Natural killer cell (primary cell): Measurements from ENCODE around the gene LRP1B. TPM values are rescaled to one million over a fixed set of nuclear protein-coding genes. Genes with fewer than 3 reads are reported as not detected.

ENCODE experiments used
- ATAC-seq, 3 donors: fragments of 150-1000 bp in 2 of 3; fragments of 200-7000 bp in 1 of 3; cut with Tn5 transposase; 1 replicate in 1 of 3; 2 replicates in 2 of 3; pipeline ENCODE4 v1.10.0; 2021; ENCODE audit warnings: mild to moderate bottlenecking in 2 of 3, moderate library complexity in 2 of 3
- DNase-seq, 2 donors: peaks; one replicate each; pipeline versions ENCODE4 v3.0.0 to v3.0.0-alpha.2; 2013 to 2021; ENCODE audit warnings: mixed read lengths in 1 of 2
- H3K27ac ChIP-seq: one replicate; pipeline ENCODE4 v1.5.1; 2013; ENCODE audit warnings: mild to moderate bottlenecking, low read length
- H3K27me3 ChIP-seq: one replicate; pipeline ENCODE4 v1.6.1; 2013; ENCODE audit warnings: low read length; ENCODE audit not compliant: control insufficient read depth, insufficient read depth
- H3K36me3 ChIP-seq: one replicate; pipeline ENCODE4 v1.6.1; 2013; ENCODE audit warnings: low read length; ENCODE audit not compliant: control insufficient read depth, insufficient read depth
- H3K4me1 ChIP-seq: one replicate; pipeline ENCODE4 v1.6.1; 2013; ENCODE audit warnings: low read length; ENCODE audit not compliant: control insufficient read depth, insufficient read depth
- H3K4me3 ChIP-seq: one replicate; pipeline ENCODE4 v1.5.1; 2013; ENCODE audit warnings: low read length
- H3K9me3 ChIP-seq: one replicate; pipeline ENCODE4 v1.6.1; 2013; ENCODE audit warnings: low read length; ENCODE audit not compliant: control insufficient read depth, insufficient read depth
- H3K27ac Mint-ChIP-seq, 2 donors: one replicate each; pipeline ENCODE4 v1.8.0; 2022; ENCODE audit warnings: mild to moderate bottlenecking in 2 of 2, mixed read lengths in 2 of 2, moderate library complexity in 1 of 2
- H3K27me3 Mint-ChIP-seq, 2 donors: one replicate each; pipeline ENCODE4 v1.8.0; 2022; ENCODE audit warnings: low read depth in 2 of 2, mixed read lengths in 2 of 2
- H3K36me3 Mint-ChIP-seq: one replicate; pipeline ENCODE4 v1.8.0; 2022; ENCODE audit warnings: mixed read lengths
- H3K4me1 Mint-ChIP-seq, 2 donors: one replicate each; pipeline ENCODE4 v1.8.0; 2022; ENCODE audit warnings: mixed read lengths in 2 of 2
- H3K4me3 Mint-ChIP-seq: one replicate; pipeline ENCODE4 v1.8.0; 2022; ENCODE audit warnings: mild to moderate bottlenecking, moderate library complexity, mixed read lengths
- H3K9me3 Mint-ChIP-seq, 2 donors: one replicate each; pipeline ENCODE4 v1.8.0; 2022; ENCODE audit warnings: mixed read lengths in 2 of 2
- WGBS: methylation state at CpG from one replicate; pipeline ENCODE4 v1.1.7; 2013; ENCODE audit warnings: missing lambda C conversion rate; ENCODE audit not compliant: insufficient coverage; 5-methylcytosine and 5-hydroxymethylcytosine counted together
- intact Hi-C: fragments of 100-400 bp; cut with micrococcal nuclease; formaldehyde crosslinking; loops from one replicate; pipeline ENCODE4 v1.14.2; 2022
- total RNA-seq, 4 donors: library from RNA; stranded (reverse); fragments of 120-200 nt in 1 of 4; gene quantifications; one replicate each; pipeline versions ENCODE4 v1.2.3 to v1.2.4, GENCODE V29; 2013 to 2022
- TF ChIP-seq, protein P1 (sequence below): fragments of 200-600 bp; IDR thresholded peaks from one replicate; pipeline ENCODE4 v1.8.0; 2022; ENCODE audit warnings: antibody characterized with exemption

The LRP1B gene
- total RNA-seq, 3 donors from 2014 or later (not counting 1 experiment from before 2014, with no cell fraction given) = 0.05 TPM; not detected in 2

DNA sequence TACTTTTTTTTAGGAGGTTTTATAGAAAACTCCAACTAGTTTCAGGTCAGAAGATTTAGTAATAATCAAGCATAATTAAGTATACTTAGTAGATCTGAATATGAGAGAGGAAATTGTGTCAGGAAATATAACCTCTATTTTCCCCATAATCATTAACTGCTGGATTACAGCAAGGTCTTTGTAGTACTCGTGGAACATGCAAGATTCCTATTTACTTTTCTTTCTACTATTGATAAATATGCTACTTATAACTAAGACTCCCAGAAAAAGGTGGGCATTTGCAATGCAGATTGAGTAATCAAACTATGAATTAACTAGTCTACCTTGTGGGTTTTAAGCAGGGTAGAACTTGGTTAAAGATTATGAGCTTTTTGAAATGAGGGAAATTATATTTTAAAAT, 570.1 kb downstream of the LRP1B start:
- H3K9me3 ChIP-seq = no peaks in the 10 kb centered on the region
- Mint-ChIP-seq H3K27ac (no peak overlapping the region), H3K36me3 (no peaks in the 10 kb centered on the region), H3K27me3 (no peaks in the 10 kb centered on the region), H3K9me3 (peaks cover 0 to 2% of the 10 kb centered on the region in 2 donors), H3K4me3 (no peak overlapping the region), H3K4me1 (no peaks in the 10 kb centered on the region)
- H3K27ac ChIP-seq = no peak overlapping the region
- ATAC-seq (no peak), DNase-seq (no peak)
- no peaks in the 10 kb centered on the region for H3K4me1 ChIP-seq
- WGBS = no CpG with 5 or more reads among the region's 1 CpG
- intact Hi-C loops = no loop called here
- no peaks in the 10 kb centered on the region for H3K27me3 ChIP-seq
- TF ChIP-seq, protein P1, sequence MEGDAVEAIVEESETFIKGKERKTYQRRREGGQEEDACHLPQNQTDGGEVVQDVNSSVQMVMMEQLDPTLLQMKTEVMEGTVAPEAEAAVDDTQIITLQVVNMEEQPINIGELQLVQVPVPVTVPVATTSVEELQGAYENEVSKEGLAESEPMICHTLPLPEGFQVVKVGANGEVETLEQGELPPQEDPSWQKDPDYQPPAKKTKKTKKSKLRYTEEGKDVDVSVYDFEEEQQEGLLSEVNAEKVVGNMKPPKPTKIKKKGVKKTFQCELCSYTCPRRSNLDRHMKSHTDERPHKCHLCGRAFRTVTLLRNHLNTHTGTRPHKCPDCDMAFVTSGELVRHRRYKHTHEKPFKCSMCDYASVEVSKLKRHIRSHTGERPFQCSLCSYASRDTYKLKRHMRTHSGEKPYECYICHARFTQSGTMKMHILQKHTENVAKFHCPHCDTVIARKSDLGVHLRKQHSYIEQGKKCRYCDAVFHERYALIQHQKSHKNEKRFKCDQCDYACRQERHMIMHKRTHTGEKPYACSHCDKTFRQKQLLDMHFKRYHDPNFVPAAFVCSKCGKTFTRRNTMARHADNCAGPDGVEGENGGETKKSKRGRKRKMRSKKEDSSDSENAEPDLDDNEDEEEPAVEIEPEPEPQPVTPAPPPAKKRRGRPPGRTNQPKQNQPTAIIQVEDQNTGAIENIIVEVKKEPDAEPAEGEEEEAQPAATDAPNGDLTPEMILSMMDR = no peak
- no peak overlapping the region for H3K4me3 ChIP-seq
- no peaks in the 10 kb centered on the region for H3K36me3 ChIP-seq

DNA sequence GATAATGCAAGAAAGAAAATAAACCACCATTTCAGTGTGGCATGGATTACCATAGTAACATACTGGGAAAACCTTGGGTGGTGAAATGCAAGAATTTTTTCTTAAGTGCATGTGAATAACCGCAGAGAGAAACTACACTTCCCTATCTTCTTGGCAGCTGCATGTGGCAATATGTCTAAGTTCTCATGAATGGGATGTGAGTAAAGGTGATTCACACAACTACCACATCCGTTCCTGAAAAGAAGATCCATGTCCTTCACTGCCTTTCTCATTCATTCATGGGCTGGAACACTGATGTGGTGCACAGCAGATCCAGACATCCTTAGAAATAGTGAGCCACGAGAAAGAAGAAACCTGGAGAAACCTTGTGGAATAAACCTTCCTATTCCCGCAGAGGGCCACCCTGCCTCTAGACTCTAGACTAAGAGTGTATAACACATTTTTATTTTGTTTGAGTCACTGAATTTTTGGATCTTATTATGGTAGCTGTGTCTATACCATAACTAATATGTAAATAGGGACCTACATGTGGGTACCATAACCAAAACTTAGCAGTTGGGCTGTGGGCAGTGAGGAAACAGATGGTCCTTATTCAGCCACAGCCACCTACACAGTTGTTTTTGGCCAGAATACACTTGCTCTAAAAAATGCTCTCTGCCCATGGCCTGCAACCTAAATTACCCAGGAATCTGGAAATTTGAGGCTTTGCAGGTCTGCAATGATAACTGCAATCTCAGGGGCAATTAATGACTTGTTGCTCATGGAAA, 573.3 kb downstream of the LRP1B start:
- H3K9me3 Mint-ChIP-seq = peaks cover 2 to 3% of the 10 kb centered on the region in 2 donors
- Histone ChIP-seq H3K9me3 (no peaks in the 10 kb centered on the region), H3K27me3 (no peaks in the 10 kb centered on the region), H3K4me3 (no peak overlapping the region), H3K4me1 (no peaks in the 10 kb centered on the region), H3K27ac (no peak overlapping the region), H3K36me3 (no peaks in the 10 kb centered on the region)
- DNase-seq = peak in 1 of 2 donors; percentile 1
- H3K4me3 Mint-ChIP-seq = no peak overlapping the region
- H3K36me3 Mint-ChIP-seq = no peaks in the 10 kb centered on the region
- H3K4me1 Mint-ChIP-seq = no peaks in the 10 kb centered on the region
- 50% methylated on average over 4 of the region's 4 CpGs for WGBS
- no peaks in the 10 kb centered on the region for H3K27me3 Mint-ChIP-seq
- peak in 1 of 3 donors; percentile 52 for ATAC-seq
- TF ChIP-seq, protein P1 = no peak
- H3K27ac Mint-ChIP-seq = no peak overlapping the region
- intact Hi-C loops = no loop called here

DNA sequence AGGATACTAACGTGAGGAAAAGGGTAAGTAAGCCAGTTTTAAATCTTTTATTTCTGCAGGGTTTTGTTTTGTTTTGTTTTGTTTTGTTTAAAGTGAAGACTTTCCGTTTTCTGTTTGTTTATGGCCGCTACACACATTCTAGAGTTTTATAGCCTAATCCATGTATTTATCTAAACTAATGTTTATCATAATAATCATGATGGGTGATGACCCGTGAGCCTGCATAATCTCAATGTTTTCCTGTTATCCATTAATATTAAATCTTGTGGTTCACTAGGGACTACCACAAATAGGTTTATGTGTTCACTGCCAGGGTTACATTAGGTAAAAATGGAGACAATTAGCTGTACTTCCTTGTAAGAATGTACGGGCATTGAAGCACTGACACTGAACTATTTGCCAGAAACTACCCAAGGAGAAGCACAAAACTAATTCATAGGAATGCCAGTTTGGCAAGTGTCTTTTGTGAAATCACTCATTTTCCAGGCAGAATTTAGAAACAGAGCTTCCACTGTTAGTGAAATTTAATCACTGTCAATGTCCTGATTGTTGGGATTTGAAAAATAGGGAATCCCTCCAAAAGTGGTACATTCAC, 574.8 kb downstream of the LRP1B start:
- WGBS = 40% methylated on average over 1 of the region's 5 CpGs
- H3K4me1 Mint-ChIP-seq = no peaks in the 10 kb centered on the region
- Histone ChIP-seq H3K27ac (no peak overlapping the region), H3K4me1 (no peaks in the 10 kb centered on the region), H3K36me3 (no peaks in the 10 kb centered on the region), H3K27me3 (no peaks in the 10 kb centered on the region), H3K9me3 (no peaks in the 10 kb centered on the region), H3K4me3 (no peak overlapping the region)
- ATAC-seq = no peak
- no peak overlapping the region for H3K4me3 Mint-ChIP-seq
- intact Hi-C loops = no loop called here
- no peak overlapping the region for H3K27ac Mint-ChIP-seq
- peaks cover 2 to 3% of the 10 kb centered on the region in 2 donors for H3K9me3 Mint-ChIP-seq
- H3K36me3 Mint-ChIP-seq = no peaks in the 10 kb centered on the region
- TF ChIP-seq, protein P1 = no peak
- no peak for DNase-seq
- no peaks in the 10 kb centered on the region for H3K27me3 Mint-ChIP-seq
